GM19023 (cell line): ENCODE data around the gene HTR3E.
"Not testable (repeated sequence)": the region's sequence is repeated elsewhere in the genome, so short reads cannot be mapped to it uniquely, and the experiment has no call there.

Experiments
- ATAC-seq: cut with Tn5 transposase; IDR thresholded peaks from one replicate; pipeline ENCODE4 v1.9.1; 2021; ENCODE audit warnings: mild to moderate bottlenecking, moderate library complexity; ENCODE audit not compliant: unreplicated experiment

HTR3E gene

GRCh38 chr3:184096811-184097383 lies at the start of gene HTR3E:
TSS of gene HTR3E (plus strand) at chr3:184097064. CDS start at chr3:184097530, 466 bp downstream.
- ATAC-seq = no peak

GRCh38 chr3:184050217-184050847 lies 46.5 kb upstream of the HTR3E start:
- ATAC-seq = no peak

GRCh38 chr3:184052767-184053166 lies 44.1 kb upstream of the HTR3E start, which contains the start of gene HTR3C:
TSS of gene HTR3C (plus strand) at chr3:184053047. CDS start at chr3:184053081, 34 bp downstream.
- ATAC-seq = no peak

- ATAC-seq = no peak
These were observed 38.8 kb upstream of the HTR3E start for GRCh38 chr3:184058029-184058428.

GRCh38 chr3:184059424-184059823 lies 37.4 kb upstream of the HTR3E start:
- no peak for ATAC-seq

GRCh38 chr3:184062637-184063036 lies 34.2 kb upstream of the HTR3E start:
- no peak for ATAC-seq

- no peak for ATAC-seq
These were observed 30.7 kb upstream of the HTR3E start for GRCh38 chr3:184066211-184066610.

- no peak for ATAC-seq
These were observed 29.2 kb upstream of the HTR3E start for GRCh38 chr3:184067573-184068055.

- ATAC-seq = no peak
These were observed 28.5 kb upstream of the HTR3E start for GRCh38 chr3:184068344-184068743.

- ATAC-seq = not testable (repeated sequence)
These were observed 25.7 kb upstream of the HTR3E start for GRCh38 chr3:184071142-184071541.

GRCh38 chr3:184073621-184074020 lies 23.2 kb upstream of the HTR3E start:
- no peak for ATAC-seq

GRCh38 chr3:184075901-184076300 lies 21.0 kb upstream of the HTR3E start:
- ATAC-seq = no peak

GRCh38 chr3:184077881-184078280 lies 19.0 kb upstream of the HTR3E start:
- no peak for ATAC-seq

GRCh38 chr3:184078851-184079250 lies 18.0 kb upstream of the HTR3E start:
- no peak for ATAC-seq

GRCh38 chr3:184081116-184081830 lies 15.6 kb upstream of the HTR3E start:
- ATAC-seq = no peak

GRCh38 chr3:184082034-184082433 lies 14.8 kb upstream of the HTR3E start:
- ATAC-seq = no peak

GRCh38 chr3:184082465-184082864 lies 14.4 kb upstream of the HTR3E start:
- ATAC-seq = no peak

GRCh38 chr3:184085389-184085852 lies 11.4 kb upstream of the HTR3E start:
- ATAC-seq = no peak

GRCh38 chr3:184092199-184092598 lies 4.7 kb upstream of the HTR3E start:
- ATAC-seq = no peak

- ATAC-seq = no peak
These were observed 692 bp downstream of the HTR3E start for GRCh38 chr3:184097556-184097955.

- no peak for ATAC-seq
These were observed 3.2 kb downstream of the HTR3E start for GRCh38 chr3:184099806-184100686.
